Pericardium fibroblast (primary cell): ENCODE results near the gene TAF11L13. TPM values are rescaled to one million over a fixed set of nuclear protein-coding genes. Genes with fewer than 3 reads are reported as not detected.

Experiments used
- total RNA-seq: library from RNA; depleted of rRNA; stranded (reverse); fragments of >200 nt; gene quantifications from 2 replicates; pipeline ENCODE4 v1.2.3, GENCODE V29; 2015

The TAF11L13 gene
- not detected in 2 replicates for total RNA-seq

GRCh38 chr5:17631788-17632187 is at the start of gene TAF11L13:
Gene TAF11L13, plus strand, starts transcription at chr5:17632088.

GRCh38 chr5:17585658-17586057 is 46.2 kb upstream of the TAF11L13 start, which contains the start of gene TAF11L7:
Gene TAF11L7, minus strand, starts transcription at chr5:17585758.

GRCh38 chr5:17590860-17591259 is 41.0 kb upstream of the TAF11L13 start, which contains the start of gene TAF11L8:
Gene TAF11L8, minus strand, starts transcription at chr5:17590960.

GRCh38 chr5:17594255-17594654 is 37.6 kb upstream of the TAF11L13 start, which contains the start of gene TAF11L9:
Gene TAF11L9, minus strand, starts transcription at chr5:17594394.

GRCh38 chr5:17597728-17598127 is 34.2 kb upstream of the TAF11L13 start, which contains the start of gene TAF11L10:
Gene TAF11L10, minus strand, starts transcription at chr5:17597828.

GRCh38 chr5:17603880-17604279 is 28.0 kb upstream of the TAF11L13 start, which contains the start of gene TAF11L11:
Gene TAF11L11, plus strand, starts transcription at chr5:17604183.

GRCh38 chr5:17610092-17610491 is 21.8 kb upstream of the TAF11L13 start, which contains the start of gene TAF11L12:
Gene TAF11L12, plus strand, starts transcription at chr5:17610392.

GRCh38 chr5:17634160-17634559 is 2.3 kb downstream of the TAF11L13 start, which contains the start of gene TAF11L14:
Gene TAF11L14, plus strand, starts transcription at chr5:17634460.

Other genes with a start within 250 kb of the TAF11L13 start
- gene TAF11L2, start 133.9 kb upstream of the TAF11L13 start, total RNA-seq, result not detected in 2 replicates
- gene TAF11L3, start 113.7 kb upstream of the TAF11L13 start, total RNA-seq, result not detected in 2 replicates
- gene TAF11L4, start 110.3 kb upstream of the TAF11L13 start, total RNA-seq, result not detected in 2 replicates
- gene TAF11L5, start 106.9 kb upstream of the TAF11L13 start, total RNA-seq, result not detected in 2 replicates
- gene TAF11L6, start 103.4 kb upstream of the TAF11L13 start, total RNA-seq, result not detected in 2 replicates
- not detected in 2 replicates for gene TAF11L7, start 46.3 kb upstream of the TAF11L13 start, total RNA-seq
- not detected in 2 replicates for gene TAF11L8, start 41.1 kb upstream of the TAF11L13 start, total RNA-seq
- gene TAF11L9, start 37.7 kb upstream of the TAF11L13 start, total RNA-seq, result not detected in 2 replicates
- gene TAF11L10, start 34.3 kb upstream of the TAF11L13 start, total RNA-seq, result not detected in 2 replicates
- not detected in 2 replicates for gene TAF11L11, start 27.9 kb upstream of the TAF11L13 start, total RNA-seq
- gene TAF11L12, start 21.7 kb upstream of the TAF11L13 start, total RNA-seq, result not detected in 2 replicates
- gene TAF11L14, start 2.4 kb downstream of the TAF11L13 start, total RNA-seq, result not detected in 2 replicates